ENCODE measurements around the gene LAD1. TPM values are rescaled to one million over a fixed set of nuclear protein-coding genes. Genes with fewer than 3 reads are reported as not detected.
A peak's percentile ranks its signal among the peaks of the same experiment; 100 is the strongest.

LAD1 gene
- total and polyA plus RNA-seq, 4 donors = 17.8 to 63.8 (median 38.7) TPM

- no peak overlapping the region for H3K27ac ChIP-seq (ENCODE audit: low read depth in 1 of 2, low read length in 1 of 2)
- WGBS, 2 donors = 62 to 73% methylated on average over 2 of the region's 2 CpGs
- no peak overlapping the region for H3K4me3 ChIP-seq
- no peak for TF ChIP-seq CTCF (IDR thresholded peaks at IDR 0.05; ENCODE audit: control extremely low read depth, extremely low read depth)
- H3K36me3 ChIP-seq (ENCODE audit: control insufficient read depth in 4 of 4, insufficient read depth in 4 of 4, low read length in 4 of 4) = no peaks in the 10 kb centered on the region
- no peak for DNase-seq
- no peak for ATAC-seq (ENCODE audit: insufficient read depth, low FRiP score)
- H3K27me3 ChIP-seq (ENCODE audit: control insufficient read depth in 3 of 3, insufficient read depth in 3 of 3, low read length in 2 of 3) = peaks cover 0 to 19% (median 16%) of the 10 kb centered on the region in 3 donors
- H3K9me3 ChIP-seq (ENCODE audit: control insufficient read depth in 4 of 4, insufficient read depth in 3 of 4, low read length in 3 of 4) = no peaks in the 10 kb centered on the region
- peaks cover 0 to 28% (median 12%) of the 10 kb centered on the region in 5 donors for H3K4me1 ChIP-seq (ENCODE audit: control insufficient read depth in 5 of 5, insufficient read depth in 5 of 5, low read length in 5 of 5)
- no peak overlapping the region for H3K9ac ChIP-seq (ENCODE audit: insufficient read depth in 1 of 2, low read length in 2 of 2)
These were observed 2.6 kb upstream of the LAD1 start for GRCh38 chr1:201401700-201402099.

GRCh38 chr1:201400852-201401230 lies 1.7 kb upstream of the LAD1 start:
- no peak for TF ChIP-seq CTCF (IDR thresholded peaks at IDR 0.05; ENCODE audit: control extremely low read depth, extremely low read depth)
- no peak for ATAC-seq (ENCODE audit: insufficient read depth, low FRiP score)
- no peak for DNase-seq
- 72 to 82% methylated on average over 2 of the region's 2 CpGs for WGBS, 2 donors
- Histone ChIP-seq H3K27me3 (ENCODE audit: control insufficient read depth in 3 of 3, insufficient read depth in 3 of 3, low read length in 2 of 3) (peaks cover 0 to 19% (median 16%) of the 10 kb centered on the region in 3 donors), H3K4me3 (no peak overlapping the region), H3K36me3 (ENCODE audit: control insufficient read depth in 4 of 4, insufficient read depth in 4 of 4, low read length in 4 of 4) (no peaks in the 10 kb centered on the region), H3K27ac (ENCODE audit: low read depth in 1 of 2, low read length in 1 of 2) (peak overlapping the region; percentile 21 to 49), H3K9me3 (ENCODE audit: control insufficient read depth in 4 of 4, insufficient read depth in 3 of 4, low read length in 3 of 4) (no peaks in the 10 kb centered on the region), H3K4me1 (ENCODE audit: control insufficient read depth in 5 of 5, insufficient read depth in 5 of 5, low read length in 5 of 5) (peaks cover 0 to 31% (median 15%) of the 10 kb centered on the region in 5 donors), H3K9ac (ENCODE audit: insufficient read depth in 1 of 2, low read length in 2 of 2) (no peak overlapping the region)

- Histone ChIP-seq H3K36me3 (ENCODE audit: control insufficient read depth in 4 of 4, insufficient read depth in 4 of 4, low read length in 4 of 4) (no peaks in the 10 kb centered on the region), H3K9ac (ENCODE audit: insufficient read depth in 1 of 2, low read length in 2 of 2) (no peak overlapping the region), H3K27me3 (ENCODE audit: control insufficient read depth in 3 of 3, insufficient read depth in 3 of 3, low read length in 2 of 3) (peaks cover 0 to 19% (median 16%) of the 10 kb centered on the region in 3 donors), H3K4me1 (ENCODE audit: control insufficient read depth in 5 of 5, insufficient read depth in 5 of 5, low read length in 5 of 5) (peaks cover 0 to 31% (median 15%) of the 10 kb centered on the region in 5 donors), H3K27ac (ENCODE audit: low read depth in 1 of 2, low read length in 1 of 2) (peak overlapping the region; percentile 21 to 49), H3K4me3 (no peak overlapping the region), H3K9me3 (ENCODE audit: control insufficient read depth in 4 of 4, insufficient read depth in 3 of 4, low read length in 3 of 4) (no peaks in the 10 kb centered on the region)
- TF ChIP-seq CTCF (IDR thresholded peaks at IDR 0.05; ENCODE audit: control extremely low read depth, extremely low read depth) = no peak
- 73 to 88% methylated on average over 11 of the region's 11 CpGs for WGBS, 2 donors
- DNase-seq = no peak
- ATAC-seq (ENCODE audit: insufficient read depth, low FRiP score) = peak; percentile 4
These were observed 1.2 kb upstream of the LAD1 start for GRCh38 chr1:201400212-201400851.
